Dermis blood vessel endothelial cell (primary cell): ENCODE measurements around the gene PODN. TPM values are rescaled to one million over a fixed set of nuclear protein-coding genes. Genes with fewer than 3 reads are reported as not detected.

Experiments used
- total RNA-seq: library from RNA; depleted of rRNA; stranded (reverse); fragments of >200 nt; gene quantifications from 2 replicates; pipeline ENCODE4 v1.2.3, GENCODE V29; 2014

The PODN gene
- total RNA-seq, 1 donor from 2014 or later = not detected

Other genes with a start within 250 kb of the PODN start
- 0.17 and 1.2 TPM in 2 replicates for gene ZYG11A, start 219.5 kb upstream of the PODN start, total RNA-seq
- 12.7 and 17.0 TPM in 2 replicates for gene ECHDC2, start 140.5 kb upstream of the PODN start, total RNA-seq
- 159 and 185 TPM in 2 replicates for gene SCP2, start 134.9 kb upstream of the PODN start, total RNA-seq
- not detected in 2 replicates for gene SLC1A7, start 80.4 kb downstream of the PODN start, total RNA-seq
- 12.4 and 14.8 TPM in 2 replicates for gene CPT2, start 134.6 kb downstream of the PODN start, total RNA-seq
- 47.1 TPM in 2 replicates for gene CZIB, start 158.4 kb downstream of the PODN start, total RNA-seq
- gene MAGOH, start 176.3 kb downstream of the PODN start, total RNA-seq = 34.9 and 50.3 TPM in 2 replicates